Endothelial cell of umbilical vein (primary cell): ENCODE measurements around the gene HOXA11. TPM values are rescaled to one million over a fixed set of nuclear protein-coding genes. Genes with fewer than 3 reads are reported as not detected.

ENCODE experiments used
- BruUV-seq: library from RNA; stranded (reverse); fragments of 400-500 nt; replicated peaks from 2 replicates; lab custom pipeline; 2021; lab: Mats Ljungman, UMichigan
- CTCF ChIA-PET: fragments of 300-600, 350-600 bp; sonication (Branson Sonifier 250); formaldehyde crosslinking; loops from one replicate; lab custom pipeline; 2021; ENCODE audit warnings: antibody characterized with exemption, inconsistent platforms; lab: Charles Lee
- POLR2A ChIA-PET: fragments of 300-600, 350-600 bp; sonication (Branson Sonifier 250); formaldehyde crosslinking; loops from one replicate; lab custom pipeline; 2021; ENCODE audit warnings: antibody characterized with exemption, inconsistent platforms; lab: Charles Lee
- DNase-seq: peaks from one replicate; pipeline ENCODE4 v3.0.0-alpha.2; 2011; ENCODE audit warnings: low read depth, low spot score
- FAIRE-seq: peaks from 2 replicates; lab custom pipeline; 2011; peaks lifted over from hg19 to GRCh38; lab: Jason Lieb, UNC
- H2AFZ ChIP-seq: 2 replicates; pipeline ENCODE4 v1.6.0; 2012; ENCODE audit warnings: low read depth, low read length, control low read depth, inconsistent platforms
- H3K27ac ChIP-seq: 2 replicates; pipeline ENCODE4 v1.5.1; 2011; ENCODE audit warnings: low read depth, mild to moderate bottlenecking, control low read depth, low read length, moderate library complexity; ENCODE audit not compliant: insufficient read depth
- H3K27me3 ChIP-seq, 2 experiments: 2 replicates each; pipeline versions ENCODE4 v1.6.0 to v1.6.1; 2011; ENCODE audit warnings: low read length in 2 of 2, mixed read lengths in 1 of 2; ENCODE audit not compliant: control insufficient read depth in 2 of 2, insufficient read depth in 2 of 2
- H3K36me3 ChIP-seq, 2 experiments: 2 replicates in 1 of 2; 3 replicates in 1 of 2; pipeline ENCODE4 v1.5.1; 2011; ENCODE audit warnings: low read length in 2 of 2, mild to moderate bottlenecking in 1 of 2, moderate library complexity in 1 of 2; ENCODE audit not compliant: control insufficient read depth in 2 of 2, insufficient read depth in 2 of 2; ENCODE audit errors: extremely low read depth in 1 of 2
- H3K4me1 ChIP-seq: 3 replicates; pipeline ENCODE4 v1.5.1; 2011; ENCODE audit warnings: mild to moderate bottlenecking, low read length; ENCODE audit not compliant: control insufficient read depth, insufficient read depth; ENCODE audit errors: extremely low read depth
- H3K4me2 ChIP-seq: 2 replicates; pipeline ENCODE4 v1.6.1; 2011; ENCODE audit warnings: low read length, control low read depth, mixed read lengths; ENCODE audit not compliant: insufficient read depth
- H3K4me3 ChIP-seq, 3 experiments: fragments of 200-600 bp in 1 of 3; sonication (generic), shearing (Covaris generic) in 1 of 3; replicated peaks in 1 of 3; 2 replicates each; pipeline ENCODE4 v1.5.1; 2011 to 2016; ENCODE audit warnings: control low read depth in 3 of 3, low read length in 3 of 3, mild to moderate bottlenecking in 2 of 3, inconsistent platforms in 1 of 3, low read depth in 1 of 3, moderate library complexity in 1 of 3; ENCODE audit not compliant: insufficient read depth in 1 of 3
- H3K79me2 ChIP-seq: 2 replicates; pipeline ENCODE4 v1.6.0; 2012; ENCODE audit warnings: low read length, inconsistent platforms; ENCODE audit not compliant: control insufficient read depth, insufficient read depth
- H3K9ac ChIP-seq: replicated peaks from 2 replicates; pipeline ENCODE3; 2011; ENCODE audit warnings: low read length, control low read depth; ENCODE audit not compliant: insufficient read depth; ENCODE audit errors: extremely low read depth
- H3K9me1 ChIP-seq: replicated peaks from 3 replicates; pipeline ENCODE4 v1.6.0; 2011; ENCODE audit warnings: mild to moderate bottlenecking, low read length; ENCODE audit not compliant: control insufficient read depth, insufficient read depth; ENCODE audit errors: extremely low read depth
- H3K9me3 ChIP-seq: replicated peaks from 2 replicates; pipeline ENCODE4 v1.5.1; 2012; ENCODE audit warnings: low read length, inconsistent platforms; ENCODE audit not compliant: control insufficient read depth, insufficient read depth
- H4K20me1 ChIP-seq: replicated peaks from 2 replicates; pipeline ENCODE3; 2011; ENCODE audit warnings: mild to moderate bottlenecking, low read length; ENCODE audit not compliant: control insufficient read depth, insufficient read depth; ENCODE audit errors: extremely low read depth
- CTCF ChIP-seq, 2 donors: IDR thresholded peaks; 1 replicate in 1 of 2; 2 replicates in 1 of 2; pipeline ENCODE4 v1.5.1; 2011; ENCODE audit warnings: low read length in 2 of 2, mild to moderate bottlenecking in 2 of 2, moderate library complexity in 2 of 2, control low read depth in 1 of 2, inconsistent platforms in 1 of 2, low read depth in 1 of 2; ENCODE audit not compliant: insufficient read depth in 1 of 2; ENCODE audit errors: extremely low read depth in 1 of 2
- EZH2 ChIP-seq: IDR thresholded peaks from 2 replicates; pipeline ENCODE4 v1.6.1; 2012; ENCODE audit warnings: borderline replicate concordance, low read depth, mild to moderate bottlenecking, moderate library complexity, low read length, inconsistent platforms; ENCODE audit not compliant: severe bottlenecking
- FOS ChIP-seq: IDR thresholded peaks from 2 replicates; pipeline ENCODE4 v1.6.1; 2011; ENCODE audit warnings: mild to moderate bottlenecking, low read length, moderate library complexity, borderline replicate concordance; ENCODE audit not compliant: insufficient read depth
- GATA2 ChIP-seq: IDR thresholded peaks from 2 replicates; pipeline ENCODE4 v1.7.0; 2011; ENCODE audit warnings: low read depth, mild to moderate bottlenecking, moderate library complexity, mixed read lengths, low read length; ENCODE audit not compliant: insufficient read length, insufficient read depth
- JUN ChIP-seq: IDR thresholded peaks from 2 replicates; pipeline ENCODE4 v1.6.1; 2011; ENCODE audit warnings: borderline replicate concordance, low read depth; ENCODE audit not compliant: insufficient read length, insufficient read depth
- MAX ChIP-seq: IDR thresholded peaks from 2 replicates; pipeline ENCODE4 v1.6.1; 2011; ENCODE audit not compliant: insufficient read depth, insufficient read length
- MYC ChIP-seq: IDR thresholded peaks from one replicate; pipeline ENCODE4 v1.6.1; 2011; ENCODE audit warnings: mild to moderate bottlenecking, low read depth, low read length
- POLR2A ChIP-seq: IDR thresholded peaks from 2 replicates; pipeline ENCODE4 v1.6.1; 2012; ENCODE audit warnings: low read depth, mild to moderate bottlenecking, control low read depth, low read length
- POLR2AphosphoS5 ChIP-seq: IDR thresholded peaks from 2 replicates; pipeline ENCODE4 v1.6.1; 2012; ENCODE audit warnings: low read depth, mild to moderate bottlenecking, control low read depth, low read length, moderate library complexity; ENCODE audit not compliant: insufficient read depth
- dilution Hi-C: fragments of 300-500 bp; cut with MboI; formaldehyde crosslinking; loops from one replicate; pipeline ENCODE4 v1.15.0; 2019; ENCODE audit warnings: low sequenced_read_pairs; ENCODE audit not compliant: extremely low pct_ligation_motif_present
- intact Hi-C: fragments of 100-400 bp; cut with micrococcal nuclease; formaldehyde crosslinking; loops from one replicate; pipeline ENCODE4 v1.10.0; 2022
- polyA plus RNA-seq, 4 experiments: library from polyadenylated mRNA; depleted of rRNA in 3 of 4; stranded (reverse) in 3 of 4; unstranded in 1 of 4; fragments of >200 nt; gene quantifications; 2 replicates each; pipeline versions ENCODE4 v1.2.1 to v1.2.3, GENCODE V29; 2011 to 2012; ENCODE audit warnings: missing spikeins in 1 of 4
- total RNA-seq: library from RNA; stranded (reverse); gene quantifications from 2 replicates; pipeline ENCODE4 v1.2.3, GENCODE V29; 2021

Gene HOXA11
- total and polyA plus RNA-seq, 2 donors (not counting 3 experiments of a cell fraction or from before 2014, with no cell fraction given), result 10.4 to 16.7 TPM

GRCh38 chr7:27180431-27181420 lies 4.3 kb downstream of the HOXA11 start:
- Histone ChIP-seq H3K27me3 (no peaks in the 10 kb centered on the region), H3K9ac (no peak overlapping the region), H3K79me2 (peaks cover 92% of the 10 kb centered on the region), H3K9me3 (no peaks in the 10 kb centered on the region), H3K4me2 (peak overlapping the region; percentile 13), H3K27ac (peak overlapping the region; percentile 96), H3K36me3 (no peaks in the 10 kb centered on the region), H2AFZ (peak overlapping the region; percentile 23), H3K9me1 (no peaks in the 10 kb centered on the region), H3K4me3 (peak overlapping the region in 2 of 3 experiments; percentile 53 to 94), H3K4me1 (peaks cover 62% of the 10 kb centered on the region), H4K20me1 (no peaks in the 10 kb centered on the region)
- TF ChIP-seq FOS (no peak), EZH2 (no peak), MAX (no peak), JUN (no peak), CTCF (IDR thresholded peaks at IDR 0.05; ENCODE audit: extremely low read depth in 1 of 2, insufficient read depth in 1 of 2, low read depth in 1 of 2, low read length in 2 of 2) (no peak), GATA2 (no peak), POLR2AphosphoS5 (no peak), MYC (no peak), POLR2A (no peak)
- intact Hi-C loops (no loop called here), dilution Hi-C loops (no loop called here)
- ChIA-PET POLR2A (interaction anchor here (1.1 to 1.4 kb wide), 2 partner anchors 13 to 74 kb away, joined by 3 to 5 read pairs; no protein-coding TSS in a partner anchor), CTCF (interaction anchor here (0.6 to 8.0 kb wide), 36 partner anchors 8 to 1319 kb away, joined by 3 to 86 read pairs (median 6); partner anchors contain the start of genes HOXA3, HOXA4, HOXA5 and HOXA6)
- FAIRE-seq, result no peak
- no TSS peak for BruUV-seq
- peak; percentile 11 for DNase-seq
